T-helper 1 cell treated with Interleukin-12 subunit alpha and Interleukin-12 subunit beta and Interleukin-4 antibody, amounts not matched to agents 30 μg/mL and 1 μg/mL, for 36 hours (primary cell): Measurements from ENCODE around the gene NSD2.
"Not testable (repeated sequence)": the region's sequence is repeated elsewhere in the genome, so short reads cannot be mapped to it uniquely, and the experiment has no call there.

Experiments
- H3K27ac Mint-ChIP-seq: one replicate; pipeline ENCODE4 v1.8.0; 2021; ENCODE audit warnings: mild to moderate bottlenecking, mixed read lengths
- H3K27me3 Mint-ChIP-seq: one replicate; pipeline ENCODE4 v1.8.0; 2021; ENCODE audit warnings: low read depth, mixed read lengths
- H3K36me3 Mint-ChIP-seq: one replicate; pipeline ENCODE4 v1.8.0; 2021; ENCODE audit warnings: low read depth, mixed read lengths
- H3K4me1 Mint-ChIP-seq: one replicate; pipeline ENCODE4 v1.8.0; 2021; ENCODE audit warnings: low read depth, mixed read lengths
- H3K4me3 Mint-ChIP-seq: one replicate; pipeline ENCODE4 v1.8.0; 2021; ENCODE audit warnings: mild to moderate bottlenecking, moderate library complexity, mixed read lengths
- H3K9me3 Mint-ChIP-seq: one replicate; pipeline ENCODE4 v1.8.0; 2021; ENCODE audit warnings: mixed read lengths

NSD2 gene

DNA sequence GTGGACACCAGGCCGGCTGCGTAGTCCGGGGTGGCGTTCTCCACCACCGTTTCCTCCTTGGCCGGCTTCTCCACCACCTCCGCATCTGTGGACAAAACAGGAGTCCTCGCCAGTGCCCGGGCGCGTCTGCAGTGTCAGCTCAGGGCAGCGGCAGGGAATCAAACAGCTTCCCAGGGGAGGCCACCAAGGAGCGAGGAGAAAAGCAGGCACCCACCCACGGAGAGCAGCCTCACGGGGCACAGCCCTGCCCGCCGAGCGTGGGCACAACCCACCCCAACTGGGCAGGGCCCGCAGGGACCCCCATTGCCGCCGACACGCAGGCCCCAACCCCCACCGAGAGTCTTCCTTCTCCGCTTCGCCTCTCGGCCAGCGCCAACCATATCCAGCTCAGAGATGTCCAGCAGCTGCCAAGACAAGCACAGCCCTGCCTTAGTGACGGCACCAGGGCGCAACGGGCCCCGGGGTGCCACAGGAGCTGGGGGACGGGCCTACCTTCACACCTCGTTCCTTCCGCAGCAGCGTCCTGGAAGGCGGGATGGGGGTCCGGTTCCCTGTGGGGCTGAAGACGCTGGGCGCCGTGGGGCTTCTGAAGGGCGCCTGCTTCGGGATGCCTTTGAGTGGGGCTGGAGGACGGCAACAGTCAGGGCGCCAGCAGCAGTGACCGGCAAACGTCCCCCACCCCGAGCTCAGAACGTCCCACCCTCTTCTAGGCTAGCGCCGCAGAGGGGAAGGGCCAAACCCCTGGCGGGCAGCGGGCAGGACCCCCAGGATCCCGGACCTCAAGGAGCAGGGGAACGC lies 114.8 kb downstream of the NSD2 start:
- Mint-ChIP-seq H3K27ac (no peak overlapping the region), H3K4me3 (no peak overlapping the region), H3K27me3 (no peaks in the 10 kb centered on the region), H3K36me3 (peaks cover 19% of the 10 kb centered on the region), H3K9me3 (no peaks in the 10 kb centered on the region), H3K4me1 (no peaks in the 10 kb centered on the region)

DNA sequence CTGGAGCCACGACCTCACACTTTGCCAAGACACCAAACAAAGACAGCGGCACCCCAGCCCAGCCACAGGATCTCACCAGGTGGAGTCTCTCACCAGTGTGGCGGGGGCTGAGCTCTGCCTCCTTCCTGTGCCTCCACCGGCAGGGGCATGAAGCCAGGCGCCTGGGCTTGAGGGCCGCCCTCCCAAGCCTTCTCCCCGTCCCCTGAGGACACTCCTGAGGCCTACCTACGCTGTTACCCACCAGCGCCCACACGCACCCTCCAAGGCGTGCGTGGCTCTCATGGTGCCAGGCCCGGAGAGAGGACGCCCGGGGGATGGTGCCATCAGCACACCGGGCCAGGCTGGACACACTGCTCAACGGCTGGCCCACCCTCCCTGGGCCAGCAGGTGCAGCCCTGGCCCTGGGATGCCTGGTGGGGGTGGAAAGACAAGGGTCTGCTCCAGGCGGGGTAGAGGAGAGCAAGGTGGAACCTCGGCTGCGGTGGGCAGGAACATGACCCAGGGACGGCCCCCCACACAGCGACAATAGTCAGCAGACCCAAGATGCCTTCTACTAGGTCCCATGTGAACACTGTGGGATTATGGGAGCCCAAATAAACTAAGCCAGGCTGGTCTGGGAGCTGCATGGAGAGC lies 115.5 kb downstream of the NSD2 start:
- no peaks in the 10 kb centered on the region for H3K9me3 Mint-ChIP-seq
- no peaks in the 10 kb centered on the region for H3K4me1 Mint-ChIP-seq
- H3K27ac Mint-ChIP-seq: no peak overlapping the region
- H3K4me3 Mint-ChIP-seq: no peak overlapping the region
- H3K36me3 Mint-ChIP-seq: peaks cover 12% of the 10 kb centered on the region
- H3K27me3 Mint-ChIP-seq: no peaks in the 10 kb centered on the region

DNA sequence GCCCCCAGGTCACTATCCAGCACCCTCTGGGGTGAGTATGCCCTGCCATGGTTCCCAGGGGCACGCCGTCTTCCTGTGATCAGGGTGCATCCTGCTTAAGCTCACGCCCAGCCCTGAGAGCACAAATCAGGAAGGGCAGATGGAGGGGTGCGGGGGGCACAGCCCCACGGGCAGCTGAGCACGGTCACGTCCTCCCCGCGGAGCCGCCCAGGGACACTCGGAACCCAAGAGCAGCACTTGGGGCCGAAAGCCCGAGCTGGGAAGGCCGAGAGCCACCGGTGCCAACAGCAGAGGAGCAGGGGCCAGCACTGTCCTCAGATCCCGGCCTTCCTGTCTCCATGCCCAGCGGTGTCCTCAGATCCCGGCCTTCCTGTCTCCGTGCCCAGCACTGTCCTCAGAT lies 116.1 kb downstream of the NSD2 start:
- H3K36me3 Mint-ChIP-seq: peaks cover 9% of the 10 kb centered on the region
- H3K9me3 Mint-ChIP-seq: no peaks in the 10 kb centered on the region
- no peak overlapping the region for H3K4me3 Mint-ChIP-seq
- H3K4me1 Mint-ChIP-seq: no peaks in the 10 kb centered on the region
- no peak overlapping the region for H3K27ac Mint-ChIP-seq
- no peaks in the 10 kb centered on the region for H3K27me3 Mint-ChIP-seq

DNA sequence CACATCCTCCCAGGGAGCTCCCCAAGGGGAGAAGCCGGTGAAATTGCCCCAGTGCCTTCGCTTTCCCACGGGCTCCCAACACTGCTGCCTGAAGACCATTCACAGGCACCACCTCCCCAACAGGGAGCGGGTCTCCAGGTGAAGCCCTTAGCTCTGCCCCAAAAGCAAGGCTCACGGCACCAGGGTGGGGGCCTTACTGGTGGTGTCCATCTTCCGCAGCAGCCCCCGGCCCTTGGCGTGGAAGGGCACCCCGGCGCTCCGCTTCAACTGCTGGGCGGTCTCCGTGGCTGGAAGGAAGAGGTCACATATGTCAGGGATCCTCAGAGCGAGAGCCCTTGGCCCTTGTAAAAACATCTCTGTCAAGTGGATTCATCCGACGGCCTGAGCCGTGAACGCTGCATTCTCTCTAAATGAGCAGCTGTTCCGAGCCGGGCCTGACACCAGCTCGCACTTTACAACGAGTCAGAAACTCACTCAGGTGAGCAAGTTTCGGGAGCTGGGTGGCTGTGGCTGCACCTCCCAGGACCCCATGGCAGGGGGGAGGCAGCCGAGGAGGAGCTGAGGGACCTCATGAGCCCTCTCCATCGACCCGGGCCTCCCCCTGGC lies 116.6 kb downstream of the NSD2 start:
- Mint-ChIP-seq H3K27ac (no peak overlapping the region), H3K36me3 (peaks cover 5% of the 10 kb centered on the region)

DNA sequence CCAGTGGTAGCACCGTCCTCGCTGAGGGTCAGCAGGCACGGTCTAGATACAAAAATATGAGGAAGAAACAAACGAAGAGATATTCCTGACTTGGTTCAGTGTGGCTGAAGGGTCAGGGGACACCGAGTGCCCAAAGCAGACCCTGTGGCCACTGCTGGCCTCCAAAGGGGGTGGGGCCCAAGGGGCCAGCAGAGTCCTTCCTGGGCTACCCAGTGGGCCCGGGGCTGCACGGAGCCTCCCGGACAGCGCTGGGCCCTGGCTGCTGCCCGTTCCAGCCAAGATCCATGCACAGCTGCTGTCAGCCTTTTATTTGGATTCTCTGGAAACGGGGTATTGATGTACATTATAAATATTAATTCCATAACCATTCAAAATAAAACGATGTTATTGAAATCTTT lies 117.1 kb downstream of the NSD2 start:
- H3K4me1 Mint-ChIP-seq: no peaks in the 10 kb centered on the region
- no peaks in the 10 kb centered on the region for H3K9me3 Mint-ChIP-seq
- H3K27me3 Mint-ChIP-seq: no peaks in the 10 kb centered on the region
- H3K27ac Mint-ChIP-seq: no peak overlapping the region
- no peak overlapping the region for H3K4me3 Mint-ChIP-seq
- H3K36me3 Mint-ChIP-seq: peaks cover 4% of the 10 kb centered on the region

More for the DNA sequence above, 116.6 kb downstream of the NSD2 start:
- Mint-ChIP-seq H3K27me3 (no peaks in the 10 kb centered on the region), H3K4me1 (no peaks in the 10 kb centered on the region), H3K4me3 (no peak overlapping the region), H3K9me3 (no peaks in the 10 kb centered on the region)

DNA sequence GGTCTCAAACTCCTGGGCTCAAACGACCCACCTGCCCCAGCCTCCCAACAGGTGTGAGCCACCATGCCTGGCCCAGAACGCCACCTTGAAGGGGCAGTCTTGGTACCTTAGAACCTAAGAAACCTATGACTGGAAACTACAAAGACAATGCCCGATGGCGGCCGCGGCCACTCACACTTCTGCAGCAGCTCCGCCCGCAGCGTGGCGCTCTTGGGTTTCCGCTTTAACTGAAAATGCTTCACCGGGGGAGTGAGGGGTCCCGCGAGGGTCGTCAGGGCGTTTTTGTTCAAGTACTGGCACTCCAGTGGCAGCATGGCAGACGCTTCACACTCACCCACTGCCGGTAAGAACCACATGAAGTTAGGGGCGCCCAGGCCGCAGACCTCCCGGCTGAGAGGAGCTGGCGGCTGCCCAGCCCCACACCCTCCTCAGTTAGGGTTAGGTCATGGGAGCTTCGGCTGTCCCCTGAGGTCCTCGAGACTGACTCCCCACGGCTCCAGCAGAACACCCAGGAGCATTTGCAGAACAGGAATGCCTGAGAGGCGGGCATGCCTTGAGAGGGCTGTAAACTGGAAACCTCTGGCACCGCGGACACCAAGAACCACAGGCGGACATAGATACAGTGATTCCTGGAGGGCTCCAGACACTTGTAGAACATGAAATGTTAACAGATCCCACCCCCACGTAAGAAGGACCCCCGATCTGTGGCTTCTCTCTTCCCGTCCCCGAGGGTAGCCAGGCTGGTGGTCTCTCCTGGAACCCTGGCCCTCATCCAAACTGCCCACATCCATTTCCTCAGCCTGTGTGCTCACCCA lies 118.5 kb downstream of the NSD2 start:
- H3K4me1 Mint-ChIP-seq: no peaks in the 10 kb centered on the region
- H3K27me3 Mint-ChIP-seq: no peaks in the 10 kb centered on the region
- H3K36me3 Mint-ChIP-seq: peaks cover 4% of the 10 kb centered on the region

DNA sequence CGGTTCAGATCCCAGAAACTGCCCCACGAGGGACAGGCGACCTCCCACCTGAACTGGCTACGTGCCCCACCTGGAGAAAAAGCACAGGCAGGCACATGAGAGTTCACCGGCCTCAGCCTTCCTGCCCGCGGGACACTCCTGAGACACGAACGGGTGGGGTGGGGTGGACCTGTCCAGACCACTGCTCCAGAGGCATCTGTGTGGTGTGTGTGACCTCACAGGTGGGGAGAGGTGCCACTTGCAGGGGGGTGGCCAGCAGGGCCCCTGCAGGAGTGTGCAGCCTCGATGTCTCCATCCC lies 119.1 kb downstream of the NSD2 start:
- Mint-ChIP-seq H3K36me3 (peaks cover 4% of the 10 kb centered on the region), H3K27ac (no peak overlapping the region), H3K27me3 (no peaks in the 10 kb centered on the region), H3K4me1 (peaks cover 2% of the 10 kb centered on the region), H3K9me3 (no peaks in the 10 kb centered on the region), H3K4me3 (no peak overlapping the region)

More for the DNA sequence above, 118.5 kb downstream of the NSD2 start:
- H3K9me3 Mint-ChIP-seq: no peaks in the 10 kb centered on the region
- no peak overlapping the region for H3K4me3 Mint-ChIP-seq
- no peak overlapping the region for H3K27ac Mint-ChIP-seq

DNA sequence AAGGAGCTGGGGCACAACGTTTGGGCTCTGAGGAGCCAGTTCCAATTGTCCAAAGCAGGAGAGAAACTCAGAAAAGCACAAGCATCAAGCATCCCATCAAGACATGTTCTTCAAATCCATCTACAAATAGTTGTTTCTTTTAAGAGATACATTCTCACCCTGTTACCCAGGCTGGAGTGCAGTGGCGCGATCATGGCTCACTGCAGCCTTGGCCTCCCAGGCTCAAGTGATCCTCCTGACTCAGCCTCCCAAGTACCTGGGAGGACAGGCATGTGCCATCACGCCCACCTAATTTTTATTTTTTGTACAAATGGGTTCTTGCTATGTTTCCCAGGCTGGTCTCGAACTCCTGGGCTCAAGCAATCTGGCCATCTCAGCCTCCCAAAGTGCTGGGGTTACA lies 119.5 kb downstream of the NSD2 start:
- Mint-ChIP-seq H3K27ac (no peak overlapping the region), H3K4me3 (no peak overlapping the region), H3K4me1 (peaks cover 2% of the 10 kb centered on the region), H3K9me3 (no peaks in the 10 kb centered on the region), H3K36me3 (peaks cover 4% of the 10 kb centered on the region), H3K27me3 (no peaks in the 10 kb centered on the region)

DNA sequence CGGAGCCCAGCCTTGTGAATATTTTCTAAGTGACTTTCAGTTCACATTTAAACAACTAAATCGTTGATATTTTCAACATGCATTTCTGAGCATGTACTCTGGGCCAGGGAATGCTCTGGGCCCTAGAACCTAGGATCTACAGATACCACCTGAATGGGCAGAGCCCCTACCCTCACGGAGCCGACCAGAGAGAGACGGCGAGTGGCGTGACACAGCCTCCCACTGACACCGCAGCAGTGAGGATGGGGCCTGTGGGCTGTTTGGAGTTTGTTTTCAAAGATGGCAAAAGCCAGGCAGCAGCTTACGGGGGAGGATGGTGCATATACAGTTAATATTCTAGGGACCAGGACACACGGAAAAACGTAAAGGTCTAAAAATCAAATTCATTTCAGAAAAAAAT lies 119.9 kb downstream of the NSD2 start:
- Mint-ChIP-seq H3K9me3 (peaks cover 2% of the 10 kb centered on the region), H3K27me3 (no peaks in the 10 kb centered on the region), H3K4me3 (no peak overlapping the region), H3K27ac (no peak overlapping the region), H3K36me3 (peaks cover 7% of the 10 kb centered on the region), H3K4me1 (peaks cover 2% of the 10 kb centered on the region)

DNA sequence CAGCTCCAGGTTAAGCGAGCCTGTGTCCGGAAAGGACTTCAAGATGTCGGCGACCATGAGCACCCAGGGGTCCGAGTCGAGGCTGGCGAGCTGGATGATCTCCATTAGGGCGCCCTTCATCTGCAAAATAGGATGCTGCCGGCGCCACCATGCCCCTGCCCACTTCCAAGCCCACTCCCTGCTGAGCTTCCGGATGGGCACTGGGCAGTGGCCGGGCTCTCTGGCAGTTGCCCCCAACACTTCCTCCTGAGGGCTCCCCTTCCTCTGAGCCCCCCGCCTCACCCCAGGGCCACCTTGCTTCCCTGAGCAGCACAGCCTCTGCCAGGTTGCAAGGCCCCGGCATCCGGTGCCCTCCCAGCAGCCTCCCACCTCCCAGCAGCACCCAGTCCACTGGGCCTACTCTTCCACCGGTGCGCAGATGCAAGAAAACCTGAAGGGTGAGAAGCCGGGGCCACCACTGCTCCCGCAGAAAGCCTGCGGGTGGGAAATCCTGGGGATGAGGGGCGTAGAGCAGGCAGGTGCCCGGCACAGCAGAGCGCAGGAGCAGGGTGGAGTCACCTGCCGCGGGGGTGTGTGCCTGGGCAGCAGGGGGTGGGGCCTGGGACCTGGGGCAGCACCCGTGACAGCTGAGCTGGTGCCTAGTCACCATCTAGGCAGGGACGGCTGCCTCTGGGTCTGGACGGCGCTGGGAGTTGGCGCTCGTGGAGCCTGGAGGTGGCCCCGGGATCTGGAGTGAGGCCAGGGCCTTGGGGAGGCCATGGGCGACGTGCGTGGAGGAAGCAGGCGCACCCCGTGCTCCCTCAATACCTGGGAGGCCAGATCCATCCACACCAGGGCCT lies 120.6 kb downstream of the NSD2 start:
- no peak overlapping the region for H3K4me3 Mint-ChIP-seq
- H3K27ac Mint-ChIP-seq: no peak overlapping the region
- H3K36me3 Mint-ChIP-seq: peaks cover 11% of the 10 kb centered on the region
- H3K4me1 Mint-ChIP-seq: peaks cover 2% of the 10 kb centered on the region
- H3K9me3 Mint-ChIP-seq: peaks cover 7% of the 10 kb centered on the region
- H3K27me3 Mint-ChIP-seq: no peaks in the 10 kb centered on the region

DNA sequence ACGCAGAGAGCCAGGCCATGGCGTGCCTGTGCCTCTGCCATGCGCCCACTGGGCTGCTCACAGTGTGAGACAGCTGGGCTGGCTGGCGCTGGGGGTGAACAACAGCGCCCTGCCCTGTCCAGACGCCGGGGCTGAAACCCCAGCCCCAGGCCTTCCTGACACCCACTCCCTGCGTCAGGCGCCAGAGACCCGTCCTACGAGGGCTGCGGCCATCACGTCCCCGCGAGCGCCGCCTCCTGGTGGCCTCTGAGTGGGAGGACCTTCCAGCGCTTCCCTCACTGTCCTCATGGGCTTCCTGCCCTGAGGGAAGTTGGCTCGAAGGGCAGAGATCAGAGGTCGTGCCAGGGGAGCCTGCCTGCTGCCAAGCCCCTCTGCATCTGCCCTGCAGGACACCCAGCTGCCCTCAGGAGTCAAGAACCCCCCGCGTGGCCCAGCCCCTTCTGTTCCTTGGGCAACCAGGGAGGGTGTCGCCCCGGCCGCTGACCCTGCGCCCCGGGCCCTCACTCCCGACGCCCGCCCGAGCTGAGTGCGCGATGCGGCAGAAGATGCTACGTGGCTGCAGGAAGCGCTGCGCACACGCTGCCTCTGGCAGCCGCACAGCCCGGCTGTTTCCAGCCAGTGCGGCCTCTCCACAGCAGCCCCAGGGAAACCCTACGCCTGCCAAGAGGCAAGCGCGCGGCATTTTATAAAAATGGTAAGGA lies 121.4 kb downstream of the NSD2 start:
- Mint-ChIP-seq H3K27me3 (no peaks in the 10 kb centered on the region), H3K4me1 (peaks cover 2% of the 10 kb centered on the region), H3K27ac (no peak overlapping the region), H3K4me3 (no peak overlapping the region), H3K9me3 (peaks cover 15% of the 10 kb centered on the region), H3K36me3 (peaks cover 17% of the 10 kb centered on the region)

DNA sequence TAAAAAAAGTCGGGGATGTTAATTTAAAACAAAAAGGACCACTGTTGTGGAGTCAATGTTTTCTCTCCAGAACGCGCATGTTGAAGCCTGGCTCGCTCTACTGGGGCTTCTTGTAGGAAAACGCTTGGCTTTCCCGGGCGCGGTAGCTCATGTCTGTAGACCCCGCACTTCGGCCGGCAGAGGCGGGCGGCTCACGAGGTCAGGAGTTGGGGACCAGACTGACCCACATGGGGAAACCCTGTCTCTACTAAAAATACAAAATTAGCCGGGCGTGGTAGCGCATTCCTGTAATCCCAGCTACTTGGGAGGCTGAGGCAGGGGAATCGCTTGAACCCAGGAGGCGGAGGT lies 122.0 kb downstream of the NSD2 start:
- Mint-ChIP-seq H3K27ac (no peak overlapping the region), H3K27me3 (no peaks in the 10 kb centered on the region), H3K4me1 (peaks cover 2% of the 10 kb centered on the region), H3K9me3 (peaks cover 20% of the 10 kb centered on the region), H3K4me3 (no peak overlapping the region), H3K36me3 (peaks cover 22% of the 10 kb centered on the region)

DNA sequence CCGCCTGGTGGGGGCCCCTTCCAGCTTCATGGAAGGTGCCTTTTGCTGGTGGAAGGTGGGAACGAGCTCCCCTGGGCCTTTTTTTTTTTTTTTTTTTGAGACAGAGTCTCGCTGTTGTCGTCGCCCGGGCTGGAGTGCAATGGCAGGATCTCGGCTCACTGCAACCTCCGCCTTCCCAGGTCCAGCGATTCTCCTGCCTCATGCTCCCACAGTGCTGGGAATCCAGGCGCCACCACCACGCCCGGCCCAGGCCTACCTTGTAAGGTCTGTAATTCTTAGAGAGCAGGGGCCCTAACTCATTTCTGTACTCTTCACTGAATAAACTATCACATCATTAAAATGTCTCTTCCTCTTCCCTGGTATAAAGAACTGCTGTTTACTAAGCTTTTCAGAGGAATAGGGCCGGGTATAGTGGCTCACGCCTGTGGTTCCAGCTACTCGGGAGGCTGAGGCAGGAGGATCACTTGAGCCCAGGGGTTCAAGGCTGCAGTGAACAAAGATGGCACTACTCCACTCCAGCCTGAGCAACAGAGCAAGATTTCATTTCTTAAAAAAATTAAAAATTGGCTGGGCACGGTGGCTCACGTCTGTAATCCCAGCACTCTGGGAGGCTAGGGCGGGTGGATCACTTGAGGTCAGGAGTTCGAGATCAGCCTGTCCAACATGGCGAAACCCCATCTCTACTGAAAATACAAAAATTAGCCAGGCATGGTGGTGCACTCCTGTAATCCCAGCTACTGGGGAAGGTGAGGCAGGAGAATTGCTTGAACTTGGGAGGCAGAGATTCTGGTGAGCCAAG lies 122.7 kb downstream of the NSD2 start:
- peaks cover 29% of the 10 kb centered on the region for H3K36me3 Mint-ChIP-seq
- H3K4me1 Mint-ChIP-seq: not testable (repeated sequence)

More for the DNA sequence above, 122.7 kb downstream of the NSD2 start:
- not testable (repeated sequence) for H3K27me3 Mint-ChIP-seq, H3K4me3 Mint-ChIP-seq, H3K27ac Mint-ChIP-seq
- peaks cover 28% of the 10 kb centered on the region for H3K9me3 Mint-ChIP-seq
